GM12878 (cell line): Measurements from ENCODE around the gene NOL3. TPM values are rescaled to one million over a fixed set of nuclear protein-coding genes. Genes with fewer than 3 reads are reported as not detected.

Source experiments
- BACH1 ChIP-seq: fragments of 450-650 bp; IDR thresholded peaks from 2 replicates; pipeline ENCODE4 v1.6.1; 2017; ENCODE audit warnings: mild to moderate bottlenecking, borderline replicate concordance
- BRCA1 ChIP-seq: IDR thresholded peaks from 2 replicates; pipeline ENCODE4 v1.6.1; 2011; ENCODE audit warnings: low read depth, low read length, improper control_type of control experiment
- FOXM1 ChIP-seq: IDR thresholded peaks from 2 replicates; pipeline ENCODE4 v1.6.1; 2012; ENCODE audit warnings: low read depth, mild to moderate bottlenecking, inconsistent platforms, low read length, moderate library complexity
- GATAD2B ChIP-seq: fragments of 450-650 bp; conservative IDR thresholded peaks from 2 replicates; pipeline ENCODE4 v1.6.1; 2017; ENCODE audit warnings: low read depth, mild to moderate bottlenecking, moderate library complexity
- KDM1A ChIP-seq: fragments of 200-600 bp; sonication (generic); IDR thresholded peaks from 2 replicates; pipeline ENCODE4 v1.6.1; 2016; ENCODE audit warnings: borderline replicate concordance
- KLF5 ChIP-seq: fragments of 450-650 bp; IDR thresholded peaks from 2 replicates; pipeline ENCODE4 v1.6.1; 2014; ENCODE audit warnings: mild to moderate bottlenecking; ENCODE audit not compliant: partially characterized antibody
- MXI1 ChIP-seq: fragments of 150-350 bp; IDR thresholded peaks from 2 replicates; pipeline ENCODE4 v1.6.1; 2011; ENCODE audit warnings: low read depth, mild to moderate bottlenecking, inconsistent platforms, low read length, improper control_type of control experiment
- MYC ChIP-seq: IDR thresholded peaks from 2 replicates; pipeline ENCODE4 v1.6.1; 2011; ENCODE audit warnings: mild to moderate bottlenecking, low read length, moderate library complexity, inconsistent platforms; ENCODE audit not compliant: insufficient read depth, insufficient replicate concordance, insufficient read length, severe bottlenecking
- NR2C1 ChIP-seq: fragments of 450-650 bp; IDR thresholded peaks from 2 replicates; pipeline ENCODE4 v1.6.1; 2017; ENCODE audit warnings: antibody characterized with exemption, mild to moderate bottlenecking, moderate library complexity
- NR2C2 ChIP-seq: IDR thresholded peaks from 2 replicates; pipeline ENCODE4 v1.6.1; 2011; ENCODE audit warnings: borderline replicate concordance, low read depth; ENCODE audit not compliant: control insufficient read depth, insufficient read length
- NRF1 ChIP-seq: conservative IDR thresholded peaks from 2 replicates; pipeline ENCODE4 v1.6.1; 2011; ENCODE audit warnings: mild to moderate bottlenecking, low read depth, low read length, improper control_type of control experiment
- POLR2AphosphoS2 ChIP-seq: IDR thresholded peaks from 2 replicates; pipeline ENCODE4 v1.6.1; 2011; ENCODE audit warnings: low read depth, mild to moderate bottlenecking, low read length, improper control_type of control experiment, moderate library complexity
- POU2F2 ChIP-seq: IDR thresholded peaks from 3 replicates; pipeline ENCODE4 v1.6.1; 2011; ENCODE audit warnings: low read depth, mild to moderate bottlenecking, low read length, borderline replicate concordance
- RAD51 ChIP-seq: fragments of 450-650 bp; IDR thresholded peaks from 2 replicates; pipeline ENCODE4 v1.6.1; 2016; ENCODE audit warnings: moderate library complexity, mild to moderate bottlenecking, inconsistent platforms
- SIN3A ChIP-seq: IDR thresholded peaks from 2 replicates; pipeline ENCODE4 v1.6.1; 2012; ENCODE audit warnings: low read depth, low read length, improper control_type of control experiment
- SRF ChIP-seq, 2 experiments: IDR thresholded peaks; 2 replicates each; pipeline ENCODE4 v1.6.1; 2011; ENCODE audit warnings: low read depth in 2 of 2, low read length in 2 of 2, mild to moderate bottlenecking in 1 of 2, moderate library complexity in 1 of 2
- TAF1 ChIP-seq: IDR thresholded peaks from 2 replicates; pipeline ENCODE4 v1.6.1; 2011; ENCODE audit warnings: mild to moderate bottlenecking, low read depth, low read length, borderline replicate concordance
- TCF7 ChIP-seq: IDR thresholded peaks from 2 replicates; pipeline ENCODE4 v1.6.1; 2014; ENCODE audit warnings: antibody characterized with exemption, borderline replicate concordance
- ZNF384 ChIP-seq: IDR thresholded peaks from 2 replicates; pipeline ENCODE4 v1.6.1; 2012; ENCODE audit warnings: low read depth, mild to moderate bottlenecking, low read length, improper control_type of control experiment, borderline replicate concordance
- polyA plus RNA-seq, 11 experiments: library from polyadenylated mRNA; depleted of rRNA in 4 of 11; unstranded in 6 of 11; stranded (reverse) in 5 of 11; fragments of >200 nt; fragmentation: Nextera tagmentation in 4 of 11; fragmentation: Illumina TruSeq in 1 of 11; extraction: Ambion mirVana in 4 of 11; extraction: Trizol in 1 of 11; gene quantifications; 1 replicate in 1 of 11; 2 replicates in 10 of 11; pipeline versions ENCODE4 v1.2.1 to v1.2.3, GENCODE V29; 2011 to 2016; ENCODE audit warnings: inconsistent platforms in 2 of 11, missing spikeins in 2 of 11, low read depth in 1 of 11
- total RNA-seq, 4 experiments: library from RNA; depleted of rRNA in 3 of 4; stranded (reverse); fragments of >200 nt in 3 of 4; fragmentation: Illumina TruSeq in 1 of 4; extraction: Trizol in 1 of 4; gene quantifications; 2 replicates each; pipeline versions ENCODE4 v1.2.1 to v1.2.3, GENCODE V29; 2013 to 2021
- TF ChIP-seq, protein P1 (sequence below): fragments of 450-650 bp; IDR thresholded peaks from 2 replicates; pipeline ENCODE4 v1.6.1; 2016; ENCODE audit warnings: mild to moderate bottlenecking
- TF ChIP-seq, protein P2 (sequence below): fragments of 450-650 bp; conservative IDR thresholded peaks from 2 replicates; pipeline ENCODE4 v1.6.1; 2017; ENCODE audit warnings: mild to moderate bottlenecking, moderate library complexity
- TF ChIP-seq, protein P3 (sequence below): fragments of 150-350 bp; IDR thresholded peaks from 2 replicates; pipeline ENCODE4 v1.6.1; 2016; ENCODE audit warnings: low read depth, low read length

The NOL3 gene
- total and polyA plus RNA-seq, 10 of the 15 experiments (the other 5 are each of a cell fraction or from before 2014, with no cell fraction given): 0.31 to 18.4 (median 2.7) TPM

DNA sequence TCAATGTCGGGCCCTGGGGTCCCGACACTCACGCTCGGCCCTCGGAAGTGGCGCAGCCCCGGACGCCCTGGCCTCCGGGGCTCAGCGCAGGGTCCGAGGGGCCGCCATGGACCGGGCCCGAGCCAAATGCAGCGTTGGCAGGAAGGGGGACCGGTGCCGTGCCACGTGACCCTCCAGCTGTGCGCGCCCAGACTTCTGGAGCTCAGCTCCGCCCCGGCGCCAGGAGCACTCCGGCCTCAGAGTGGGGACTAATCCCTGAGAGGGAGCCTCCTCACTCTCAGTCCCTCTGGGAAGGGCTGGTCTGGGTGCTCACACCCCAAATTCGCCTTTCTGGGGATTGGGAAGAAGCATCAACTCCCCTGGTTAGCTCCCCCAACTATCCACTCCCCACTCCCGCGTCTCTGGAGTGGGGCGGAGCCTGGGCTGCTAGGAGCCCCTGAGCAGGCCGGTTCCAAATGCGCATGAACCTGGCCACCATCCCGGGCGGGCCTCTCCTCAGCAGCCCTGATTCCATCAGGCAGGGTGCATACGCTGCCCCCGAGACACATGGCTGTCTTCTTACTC is 19.4 kb upstream of the NOL3 start, which contains the start of gene B3GNT9 (continued):
- TF ChIP-seq SIN3A: no peak
- TF ChIP-seq, protein P1, sequence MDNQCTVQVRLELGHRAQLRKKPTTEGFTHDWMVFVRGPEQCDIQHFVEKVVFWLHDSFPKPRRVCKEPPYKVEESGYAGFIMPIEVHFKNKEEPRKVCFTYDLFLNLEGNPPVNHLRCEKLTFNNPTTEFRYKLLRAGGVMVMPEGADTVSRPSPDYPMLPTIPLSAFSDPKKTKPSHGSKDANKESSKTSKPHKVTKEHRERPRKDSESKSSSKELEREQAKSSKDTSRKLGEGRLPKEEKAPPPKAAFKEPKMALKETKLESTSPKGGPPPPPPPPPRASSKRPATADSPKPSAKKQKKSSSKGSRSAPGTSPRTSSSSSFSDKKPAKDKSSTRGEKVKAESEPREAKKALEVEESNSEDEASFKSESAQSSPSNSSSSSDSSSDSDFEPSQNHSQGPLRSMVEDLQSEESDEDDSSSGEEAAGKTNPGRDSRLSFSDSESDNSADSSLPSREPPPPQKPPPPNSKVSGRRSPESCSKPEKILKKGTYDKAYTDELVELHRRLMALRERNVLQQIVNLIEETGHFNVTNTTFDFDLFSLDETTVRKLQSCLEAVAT: no peak
- TF ChIP-seq SRF (IDR thresholded peaks at IDR 0.05; ENCODE audit: low read depth in 2 of 2, low read length in 2 of 2): no peak
- TF ChIP-seq NR2C2: no peak
- TF ChIP-seq BRCA1: no peak
- peak; percentile 68 for TF ChIP-seq RAD51
- TF ChIP-seq TAF1: 0 out of 2 replicates have a peak, but pooled peaks have one; percentile 4
- TF ChIP-seq BACH1: peak; percentile 16; the same call in 1 of the 2 replicates
- TF ChIP-seq, protein P2, sequence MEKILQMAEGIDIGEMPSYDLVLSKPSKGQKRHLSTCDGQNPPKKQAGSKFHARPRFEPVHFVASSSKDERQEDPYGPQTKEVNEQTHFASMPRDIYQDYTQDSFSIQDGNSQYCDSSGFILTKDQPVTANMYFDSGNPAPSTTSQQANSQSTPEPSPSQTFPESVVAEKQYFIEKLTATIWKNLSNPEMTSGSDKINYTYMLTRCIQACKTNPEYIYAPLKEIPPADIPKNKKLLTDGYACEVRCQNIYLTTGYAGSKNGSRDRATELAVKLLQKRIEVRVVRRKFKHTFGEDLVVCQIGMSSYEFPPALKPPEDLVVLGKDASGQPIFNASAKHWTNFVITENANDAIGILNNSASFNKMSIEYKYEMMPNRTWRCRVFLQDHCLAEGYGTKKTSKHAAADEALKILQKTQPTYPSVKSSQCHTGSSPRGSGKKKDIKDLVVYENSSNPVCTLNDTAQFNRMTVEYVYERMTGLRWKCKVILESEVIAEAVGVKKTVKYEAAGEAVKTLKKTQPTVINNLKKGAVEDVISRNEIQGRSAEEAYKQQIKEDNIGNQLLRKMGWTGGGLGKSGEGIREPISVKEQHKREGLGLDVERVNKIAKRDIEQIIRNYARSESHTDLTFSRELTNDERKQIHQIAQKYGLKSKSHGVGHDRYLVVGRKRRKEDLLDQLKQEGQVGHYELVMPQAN: 0 out of 2 replicates have a peak, but pooled peaks have one; percentile 29
- TF ChIP-seq FOXM1: no peak
- TF ChIP-seq, protein P3, sequence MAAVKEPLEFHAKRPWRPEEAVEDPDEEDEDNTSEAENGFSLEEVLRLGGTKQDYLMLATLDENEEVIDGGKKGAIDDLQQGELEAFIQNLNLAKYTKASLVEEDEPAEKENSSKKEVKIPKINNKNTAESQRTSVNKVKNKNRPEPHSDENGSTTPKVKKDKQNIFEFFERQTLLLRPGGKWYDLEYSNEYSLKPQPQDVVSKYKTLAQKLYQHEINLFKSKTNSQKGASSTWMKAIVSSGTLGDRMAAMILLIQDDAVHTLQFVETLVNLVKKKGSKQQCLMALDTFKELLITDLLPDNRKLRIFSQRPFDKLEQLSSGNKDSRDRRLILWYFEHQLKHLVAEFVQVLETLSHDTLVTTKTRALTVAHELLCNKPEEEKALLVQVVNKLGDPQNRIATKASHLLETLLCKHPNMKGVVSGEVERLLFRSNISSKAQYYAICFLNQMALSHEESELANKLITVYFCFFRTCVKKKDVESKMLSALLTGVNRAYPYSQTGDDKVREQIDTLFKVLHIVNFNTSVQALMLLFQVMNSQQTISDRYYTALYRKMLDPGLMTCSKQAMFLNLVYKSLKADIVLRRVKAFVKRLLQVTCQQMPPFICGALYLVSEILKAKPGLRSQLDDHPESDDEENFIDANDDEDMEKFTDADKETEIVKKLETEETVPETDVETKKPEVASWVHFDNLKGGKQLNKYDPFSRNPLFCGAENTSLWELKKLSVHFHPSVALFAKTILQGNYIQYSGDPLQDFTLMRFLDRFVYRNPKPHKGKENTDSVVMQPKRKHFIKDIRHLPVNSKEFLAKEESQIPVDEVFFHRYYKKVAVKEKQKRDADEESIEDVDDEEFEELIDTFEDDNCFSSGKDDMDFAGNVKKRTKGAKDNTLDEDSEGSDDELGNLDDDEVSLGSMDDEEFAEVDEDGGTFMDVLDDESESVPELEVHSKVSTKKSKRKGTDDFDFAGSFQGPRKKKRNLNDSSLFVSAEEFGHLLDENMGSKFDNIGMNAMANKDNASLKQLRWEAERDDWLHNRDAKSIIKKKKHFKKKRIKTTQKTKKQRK: no peak
- no peak for TF ChIP-seq NR2C1
- TF ChIP-seq GATAD2B: no peak
- no peak for TF ChIP-seq ZNF384
- TF ChIP-seq MYC: no peak
- TF ChIP-seq NRF1: no peak
- no peak for TF ChIP-seq POU2F2
- TF ChIP-seq MXI1: no peak
- TF ChIP-seq TCF7: no peak
- 0 out of 2 replicates have a peak, but pooled peaks have one; percentile 49 for TF ChIP-seq POLR2AphosphoS2
- no peak for TF ChIP-seq KDM1A
- TF ChIP-seq KLF5: no peak
